Breast epithelium (tissue), 3 donors: Measurements from ENCODE around the gene CYP26B1.

Experiments
- CTCF ChIP-seq, 3 donors: fragments of 450-650 bp; IDR thresholded peaks; one replicate each; pipeline ENCODE4 v1.5.1; 2016 to 2017; ENCODE audit warnings: antibody characterized with exemption in 3 of 3, mild to moderate bottlenecking in 3 of 3, moderate library complexity in 3 of 3
- POLR2A ChIP-seq: fragments of 450-650 bp; IDR thresholded peaks from one replicate; pipeline ENCODE4 v1.6.1; 2016; ENCODE audit warnings: antibody characterized with exemption, mild to moderate bottlenecking, moderate library complexity
- POLR2AphosphoS5 ChIP-seq, 3 donors: sonication (generic); formaldehyde crosslinking; IDR thresholded peaks; one replicate each; pipeline ENCODE4 v1.6.1; 2017; ENCODE audit warnings: antibody characterized with exemption in 3 of 3

- TF ChIP-seq CTCF (IDR thresholded peaks at IDR 0.05) (no peak), POLR2A (no peak), POLR2AphosphoS5 (IDR thresholded peaks at IDR 0.05) (no peak)
Observed at GRCh38 chr2:72103161-72103560, 44.5 kb downstream of the CYP26B1 start.
